NCI-H1436 (cell line): Measurements from ENCODE around the gene OR10AD1.
"Not testable (repeated sequence)": the region's sequence is repeated elsewhere in the genome, so short reads cannot be mapped to it uniquely, and the experiment has no call there.

Source experiments
- DNase-seq: peaks from one replicate; lab custom pipeline; 2025; lab: John Stamatoyannopoulos, UW

The OR10AD1 gene

DNA sequence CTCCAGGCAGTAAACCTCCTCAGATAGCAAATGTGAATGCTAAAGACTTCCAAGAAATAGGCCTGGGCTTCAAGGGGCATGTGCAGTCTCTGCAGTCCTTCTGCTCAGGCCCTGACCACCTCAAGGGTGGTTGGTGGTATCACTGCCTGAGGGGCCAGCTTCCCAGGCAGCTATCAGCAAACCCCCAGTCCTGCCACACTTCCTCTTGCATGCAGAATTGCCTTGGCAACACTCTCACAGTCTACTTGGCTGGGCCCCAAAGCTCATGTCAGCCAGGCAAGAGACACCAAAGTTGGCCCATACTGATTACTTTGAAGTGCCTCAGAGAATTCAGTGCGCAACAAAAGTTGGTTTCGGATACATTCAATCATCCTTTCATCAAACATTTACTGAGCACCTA lies 42.3 kb downstream of the OR10AD1 start:
- no peak for DNase-seq

- DNase-seq, result no peak
These were observed 43.0 kb downstream of the OR10AD1 start for GRCh38 chr12:48160046-48160445.

GRCh38 chr12:48157889-48158370 lies 45.2 kb downstream of the OR10AD1 start:
- DNase-seq, result no peak

DNA sequence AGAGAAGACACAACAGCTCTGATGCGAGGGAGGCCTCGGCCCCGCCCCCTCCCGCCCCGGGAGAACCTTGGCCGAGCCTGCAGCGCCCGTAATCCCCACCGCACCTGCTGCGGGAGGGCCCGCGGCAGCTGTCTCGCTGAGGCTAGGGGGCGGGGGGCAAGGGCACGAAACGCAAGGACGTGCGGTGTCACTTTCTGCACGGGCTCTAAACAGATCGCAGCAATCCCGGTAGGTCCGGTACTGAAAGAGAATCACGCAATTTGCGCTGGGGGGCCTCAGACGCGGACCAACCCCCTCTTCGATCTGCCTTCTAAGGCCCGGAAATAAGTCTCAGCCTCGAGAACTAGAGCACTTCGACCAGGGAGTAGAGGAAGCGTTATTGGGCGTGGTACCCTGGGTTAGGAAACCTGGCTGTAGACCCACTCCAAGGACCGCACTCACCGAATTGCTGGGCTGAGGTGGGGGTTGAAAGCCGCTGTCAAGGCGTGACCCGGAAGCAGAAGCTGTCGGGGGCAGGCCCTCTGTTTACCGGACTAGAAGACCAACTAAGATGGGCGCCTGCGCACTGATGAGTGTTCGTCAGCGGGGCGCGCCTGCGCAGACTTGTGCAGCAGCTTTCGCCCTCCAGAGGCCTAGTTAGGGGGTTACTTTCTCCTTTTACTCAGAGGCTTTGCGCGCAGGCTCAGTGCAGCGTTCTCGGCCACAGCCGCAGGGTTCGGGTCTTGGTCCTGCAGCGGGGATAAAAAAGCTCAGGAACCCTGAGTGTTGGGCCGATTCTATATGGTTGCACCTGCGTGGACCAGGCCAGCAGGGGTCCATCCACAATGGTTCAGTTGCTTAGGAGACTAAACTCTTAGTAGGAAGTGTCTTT lies 45.8 kb downstream of the OR10AD1 start, which contains the start of gene ASB8:
ASB8 (minus strand) TSS at position 498 of the 871 bp plus-strand sequence. CDS start 4,019 bp downstream, outside the sequence.
- DNase-seq, result peak; percentile 97

DNA sequence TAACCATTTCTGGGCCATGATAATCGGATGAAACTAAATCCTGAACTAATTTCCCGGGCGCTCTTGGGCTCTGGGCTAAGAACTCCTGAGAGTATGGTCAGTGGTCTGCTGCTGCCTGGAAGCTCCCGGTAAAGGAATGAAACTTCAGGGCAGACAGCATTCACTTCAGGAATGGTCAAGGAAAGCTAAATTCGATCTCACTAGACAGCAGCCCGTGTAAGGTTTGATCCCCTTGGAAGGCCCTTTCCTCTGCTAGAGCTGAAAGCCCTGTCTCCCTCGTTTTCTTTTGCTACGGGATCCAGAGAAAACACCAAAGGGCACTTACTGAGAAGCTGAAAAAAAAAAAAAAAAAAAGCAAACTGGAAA lies 46.5 kb downstream of the OR10AD1 start:
- no peak for DNase-seq

GRCh38 chr12:48155786-48156185 lies 47.3 kb downstream of the OR10AD1 start:
- not testable (repeated sequence) for DNase-seq
